GM12872 (cell line): ENCODE measurements around the gene HECTD1.

ENCODE experiments used
- CTCF ChIP-seq: IDR thresholded peaks from 3 replicates; pipeline ENCODE4 v1.5.1; 2011; ENCODE audit warnings: low read depth, mild to moderate bottlenecking, low read length, moderate library complexity; ENCODE audit not compliant: insufficient read depth

Gene HECTD1

DNA sequence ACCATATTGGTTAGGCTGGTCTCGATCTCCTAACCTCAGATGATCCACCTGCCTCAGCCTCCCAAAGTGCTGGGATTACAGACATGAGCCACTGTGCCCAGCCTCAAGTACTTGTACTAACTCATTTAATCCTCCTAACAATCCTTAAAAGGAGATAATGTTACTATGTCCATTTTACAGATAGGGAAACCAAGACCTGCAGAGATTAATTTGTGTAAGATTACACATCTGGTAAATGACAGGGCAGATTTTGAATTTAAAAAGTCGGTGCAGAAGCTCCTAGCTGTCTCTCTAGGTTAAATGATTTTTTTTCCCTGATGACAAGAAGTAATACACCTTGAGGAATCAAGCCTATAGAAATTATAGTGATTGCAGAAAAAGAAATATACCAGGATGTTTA is 13.7 kb upstream of the HECTD1 start:
- TF ChIP-seq CTCF, result no peak

DNA sequence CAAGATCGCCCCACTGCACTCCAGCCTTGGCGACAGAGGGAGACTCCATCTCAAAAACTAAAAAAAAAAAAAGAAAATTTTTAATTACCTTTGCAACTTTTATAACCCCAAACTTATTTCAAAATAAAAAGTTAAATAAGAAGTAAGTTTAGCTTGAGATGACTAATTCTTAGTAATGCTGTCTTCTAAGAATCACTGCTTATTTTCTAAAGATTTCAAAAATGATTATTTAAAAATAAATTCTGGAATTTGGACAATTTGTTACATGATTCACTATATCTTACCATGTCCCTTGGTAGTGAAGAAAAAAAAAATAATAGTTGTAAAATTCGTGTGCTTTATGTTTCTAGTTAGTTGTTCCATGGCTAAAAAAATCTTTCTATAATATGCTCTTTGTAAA is 11.6 kb upstream of the HECTD1 start:
- no peak for TF ChIP-seq CTCF

- no peak for TF ChIP-seq CTCF
Measured at GRCh38 chr14:31216359-31216758, 8.8 kb upstream of the HECTD1 start.

- no peak for TF ChIP-seq CTCF
Measured at GRCh38 chr14:31212893-31213292, 5.3 kb upstream of the HECTD1 start.

- TF ChIP-seq CTCF, result no peak
Measured at GRCh38 chr14:31209605-31210004, 2.0 kb upstream of the HECTD1 start.

GRCh38 chr14:31208546-31209424 is 1.2 kb upstream of the HECTD1 start:
- no peak for TF ChIP-seq CTCF

DNA sequence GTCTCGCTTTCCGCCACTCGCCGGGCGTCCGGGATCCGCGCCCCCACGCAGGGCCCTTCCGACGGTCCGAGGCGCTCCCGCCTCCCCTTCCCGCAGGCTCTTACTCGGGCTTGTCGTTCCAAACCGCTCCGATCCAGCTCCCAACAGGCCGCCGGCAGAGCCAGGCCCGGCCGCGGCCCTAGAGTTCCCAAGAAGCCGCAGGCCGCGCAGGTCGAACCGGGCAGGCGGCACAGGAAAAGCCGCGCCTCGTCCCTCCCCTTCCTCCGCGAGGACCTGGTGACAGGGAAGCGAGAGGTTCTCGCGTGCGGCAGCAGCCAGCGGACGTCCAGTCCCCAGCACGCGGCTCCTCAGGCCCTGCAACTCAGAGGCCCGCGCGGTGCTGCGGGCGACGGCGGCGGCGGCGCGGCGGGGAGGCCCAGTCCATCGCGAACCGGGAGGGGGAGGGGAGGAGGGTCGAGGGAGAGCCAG is 272 bp downstream of the HECTD1 start:
- TF ChIP-seq CTCF, result no peak
